ENCODE measurements around the gene CBX6.
"Not testable (repeated sequence)": the region's sequence is repeated elsewhere in the genome, so short reads cannot be mapped to it uniquely, and the experiment has no call there.

The CBX6 gene

DNA sequence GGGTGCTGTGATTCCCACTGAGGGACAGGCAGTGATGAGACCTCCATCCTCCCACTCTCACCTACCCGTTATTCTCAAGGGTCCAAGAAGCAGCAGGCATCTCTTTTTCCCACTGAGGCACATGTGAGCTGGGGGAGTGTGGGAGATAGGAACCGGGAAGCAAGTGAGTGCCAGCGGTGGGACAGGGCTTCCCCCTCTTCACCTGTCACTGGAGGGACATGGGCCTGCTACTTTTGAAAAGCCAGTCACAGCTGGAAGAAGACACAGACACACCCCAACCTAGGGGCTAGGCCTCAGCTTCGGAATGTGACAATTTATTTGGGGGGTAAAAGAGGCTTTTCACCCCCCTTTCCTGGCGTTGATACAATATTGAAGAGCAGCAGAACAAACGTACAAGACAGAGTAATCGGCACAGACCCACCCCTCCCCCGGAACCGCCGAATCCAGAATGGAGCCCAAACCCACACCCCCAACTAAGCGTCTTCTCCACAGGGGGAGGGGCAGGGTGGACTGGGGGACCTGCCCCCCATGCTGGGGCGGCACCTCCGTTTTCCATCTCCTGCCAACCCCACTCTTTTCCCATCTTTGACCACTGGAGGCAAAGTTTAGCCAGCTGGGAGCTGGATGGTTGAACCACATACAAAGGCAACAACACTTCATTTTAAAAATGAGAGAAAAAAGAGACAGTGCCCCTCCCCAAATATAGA, 10.7 kb downstream of the CBX6 start:
- DNase-seq (ENCODE audit: extremely low read depth in 1 of 2, low read depth in 1 of 2): no peak

DNA sequence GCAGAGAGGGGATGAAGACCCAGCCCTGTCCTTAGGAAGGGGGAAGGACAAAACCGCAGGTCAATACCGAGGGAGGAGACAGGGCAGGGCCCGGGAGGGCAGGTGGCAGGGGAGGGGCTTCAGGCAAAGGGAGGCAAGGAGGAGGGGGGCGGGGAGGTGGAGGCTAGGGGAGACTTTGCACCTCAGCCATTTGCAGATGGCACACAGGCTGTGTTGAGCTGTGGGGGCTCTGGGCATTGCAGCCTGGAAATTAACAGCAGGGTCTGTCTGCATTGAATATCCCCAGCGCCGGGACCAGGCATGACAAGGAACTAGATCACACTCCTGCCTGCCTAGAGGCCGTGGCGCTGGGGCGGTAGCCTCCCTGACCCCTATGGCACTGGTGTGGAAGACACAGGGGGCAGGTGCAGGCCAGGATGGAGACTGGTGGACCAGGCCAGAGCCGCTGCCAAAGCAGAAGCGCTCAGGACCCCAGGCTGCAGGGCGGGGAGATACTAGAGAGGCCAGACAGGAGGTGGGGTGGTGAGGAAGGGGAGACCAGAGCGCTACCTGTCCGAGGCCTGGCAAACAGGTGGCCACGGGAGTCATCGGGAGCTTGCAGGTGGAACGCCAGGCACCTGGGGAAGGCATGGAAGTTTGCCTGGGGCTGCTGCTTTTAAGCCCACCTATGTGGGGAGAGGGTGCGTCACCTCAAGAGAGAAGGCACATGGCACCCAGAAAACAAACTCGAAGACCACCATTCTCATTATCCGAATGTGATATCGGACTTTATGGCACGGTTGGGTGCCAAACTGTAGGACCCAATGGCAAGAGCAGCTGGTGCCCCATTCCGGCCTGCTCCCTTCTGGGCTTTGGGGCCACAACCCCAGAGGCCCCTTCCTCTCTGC, 11.5 kb downstream of the CBX6 start:
- DNase-seq (ENCODE audit: extremely low read depth in 1 of 2, low read depth in 1 of 2): no peak

DNA sequence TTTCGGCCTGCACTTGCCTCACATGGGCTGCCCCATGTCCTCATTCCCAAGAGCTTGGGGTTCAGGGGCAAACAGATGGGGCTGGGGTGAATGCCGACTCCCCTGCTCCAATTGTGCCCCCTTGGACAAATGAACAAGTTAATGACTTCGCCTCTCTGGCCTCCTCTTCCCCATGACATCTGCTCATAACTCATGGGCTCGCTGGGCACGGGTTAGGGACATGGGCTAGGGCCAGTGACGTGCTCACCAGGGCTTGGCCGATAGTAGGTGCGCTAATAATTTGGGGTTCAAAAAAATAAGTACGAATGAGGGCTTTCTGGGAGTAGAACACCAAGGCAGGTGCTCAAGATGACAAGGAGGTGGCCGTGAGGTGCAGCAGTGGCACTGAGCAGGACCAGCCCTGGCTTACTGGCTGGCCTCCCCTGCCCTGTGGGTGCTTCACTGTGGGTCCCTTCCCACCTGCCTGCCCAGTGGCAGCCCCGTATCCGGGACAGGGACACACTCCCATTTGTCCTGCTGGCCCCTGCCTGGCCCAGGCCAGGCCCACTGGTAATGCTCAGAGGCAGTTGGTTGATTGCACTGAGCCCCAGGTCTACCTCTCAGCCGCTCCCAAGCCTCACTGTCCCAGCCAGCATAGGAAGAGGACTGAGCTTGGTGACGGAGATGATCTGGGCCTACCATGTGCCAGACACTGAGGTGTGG, 12.3 kb downstream of the CBX6 start:
- DNase-seq (ENCODE audit: extremely low read depth in 1 of 2, low read depth in 1 of 2): no peak

DNA sequence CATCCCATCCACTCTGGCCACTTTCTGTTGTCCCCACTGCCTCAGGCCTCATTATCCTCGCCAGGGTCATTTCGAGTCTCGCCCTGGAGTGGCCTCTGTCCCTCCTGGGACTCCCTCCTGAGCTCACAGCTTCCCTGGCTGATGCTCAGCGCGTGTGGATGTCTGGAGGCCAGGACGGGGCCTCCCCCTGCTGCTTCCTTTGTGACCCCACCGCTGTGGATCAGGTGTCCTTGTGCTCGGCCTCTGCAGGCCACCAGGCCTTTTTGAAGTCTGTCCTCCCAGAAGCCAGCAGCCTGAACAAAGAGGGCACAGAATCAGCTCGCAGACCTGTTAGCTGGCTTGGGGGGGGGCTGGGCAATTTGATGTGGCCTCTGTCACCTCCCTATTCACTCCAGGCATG, 13.5 kb downstream of the CBX6 start:
- no peak for DNase-seq (ENCODE audit: extremely low read depth in 1 of 2, low read depth in 1 of 2)

DNA sequence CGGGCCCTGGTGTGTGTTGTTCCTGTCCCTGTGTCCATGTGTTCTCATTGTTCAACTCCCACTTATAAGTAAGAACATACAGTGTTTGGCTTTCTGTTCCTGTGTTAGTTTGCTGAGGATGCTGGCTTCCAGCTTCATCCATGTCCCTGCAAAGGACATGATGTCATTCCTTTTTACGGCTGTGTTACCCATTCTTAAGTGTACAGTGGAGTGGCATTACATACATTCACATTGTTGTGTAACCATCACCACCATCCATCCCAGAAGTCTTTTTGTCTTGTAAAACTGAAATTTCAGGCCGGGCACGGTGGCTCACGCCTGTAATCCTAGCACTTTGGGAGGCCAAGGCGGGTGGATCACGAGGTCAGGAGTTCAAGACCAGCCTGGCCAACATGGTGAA, 17.5 kb downstream of the CBX6 start:
- DNase-seq (ENCODE audit: extremely low read depth in 1 of 2, low read depth in 1 of 2): not testable (repeated sequence)

DNA sequence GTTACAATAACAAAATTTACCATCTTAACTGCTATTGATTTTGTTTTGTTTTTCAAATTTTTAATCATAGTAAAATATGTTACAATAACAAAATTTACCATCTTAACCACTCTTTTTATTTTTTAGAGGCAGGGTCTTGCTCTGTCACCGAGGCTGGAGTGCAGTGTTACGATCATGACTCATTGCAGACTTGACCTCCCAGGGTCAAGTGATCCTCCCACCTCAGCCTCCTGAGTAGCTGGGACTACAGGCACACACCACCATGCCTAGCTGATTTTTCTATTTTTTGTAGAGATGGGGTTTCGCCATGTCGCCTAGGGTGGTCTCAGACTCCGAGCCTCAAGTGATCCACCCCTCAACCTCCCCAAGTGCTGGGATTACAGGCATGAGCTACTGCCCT, 18.1 kb downstream of the CBX6 start:
- DNase-seq (ENCODE audit: extremely low read depth in 1 of 2, low read depth in 1 of 2): not testable (repeated sequence)

DNA sequence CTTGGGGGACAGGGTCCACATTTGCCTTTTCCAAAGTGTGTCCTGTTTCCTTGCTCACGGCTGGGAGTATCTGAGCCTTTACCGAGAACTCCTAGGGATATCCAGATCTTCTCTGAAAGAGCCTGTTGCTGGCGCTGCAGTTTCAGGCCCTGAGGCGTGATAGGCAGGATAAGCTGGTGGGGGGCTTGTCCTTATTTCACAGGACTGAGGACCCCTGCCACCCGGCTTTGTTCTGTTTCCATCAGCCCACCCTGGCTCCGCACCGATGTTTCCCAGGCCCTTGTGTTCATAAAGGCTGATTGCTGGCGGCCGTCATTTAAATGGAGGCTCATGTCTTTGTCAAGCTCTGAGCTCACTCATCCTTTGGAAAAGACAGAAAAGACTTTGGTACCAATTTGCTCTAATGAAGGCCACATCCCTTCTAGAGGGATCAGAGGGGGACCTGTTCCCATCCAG, 18.8 kb downstream of the CBX6 start:
- DNase-seq (ENCODE audit: extremely low read depth in 1 of 2, low read depth in 1 of 2): no peak

DNA sequence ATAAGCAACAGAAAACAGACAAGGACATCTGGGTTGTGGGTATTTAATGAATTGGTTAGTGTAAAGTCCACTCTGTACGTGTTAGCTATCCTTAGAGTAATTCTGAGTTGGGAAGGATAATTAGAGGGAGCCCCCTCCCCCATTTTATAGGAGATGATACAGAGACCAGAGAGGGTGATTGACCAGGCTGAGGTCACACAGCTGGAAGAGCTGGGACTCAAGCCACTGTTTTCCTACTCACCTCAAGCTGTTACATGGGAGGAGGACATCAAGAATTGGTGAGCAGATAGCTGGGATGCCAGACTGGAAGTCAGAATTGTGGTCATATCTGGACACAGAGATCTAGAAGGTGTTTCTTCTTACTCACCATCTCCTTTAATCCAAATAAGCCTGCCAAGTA, 19.5 kb downstream of the CBX6 start:
- DNase-seq (ENCODE audit: extremely low read depth in 1 of 2, low read depth in 1 of 2): no peak

DNA sequence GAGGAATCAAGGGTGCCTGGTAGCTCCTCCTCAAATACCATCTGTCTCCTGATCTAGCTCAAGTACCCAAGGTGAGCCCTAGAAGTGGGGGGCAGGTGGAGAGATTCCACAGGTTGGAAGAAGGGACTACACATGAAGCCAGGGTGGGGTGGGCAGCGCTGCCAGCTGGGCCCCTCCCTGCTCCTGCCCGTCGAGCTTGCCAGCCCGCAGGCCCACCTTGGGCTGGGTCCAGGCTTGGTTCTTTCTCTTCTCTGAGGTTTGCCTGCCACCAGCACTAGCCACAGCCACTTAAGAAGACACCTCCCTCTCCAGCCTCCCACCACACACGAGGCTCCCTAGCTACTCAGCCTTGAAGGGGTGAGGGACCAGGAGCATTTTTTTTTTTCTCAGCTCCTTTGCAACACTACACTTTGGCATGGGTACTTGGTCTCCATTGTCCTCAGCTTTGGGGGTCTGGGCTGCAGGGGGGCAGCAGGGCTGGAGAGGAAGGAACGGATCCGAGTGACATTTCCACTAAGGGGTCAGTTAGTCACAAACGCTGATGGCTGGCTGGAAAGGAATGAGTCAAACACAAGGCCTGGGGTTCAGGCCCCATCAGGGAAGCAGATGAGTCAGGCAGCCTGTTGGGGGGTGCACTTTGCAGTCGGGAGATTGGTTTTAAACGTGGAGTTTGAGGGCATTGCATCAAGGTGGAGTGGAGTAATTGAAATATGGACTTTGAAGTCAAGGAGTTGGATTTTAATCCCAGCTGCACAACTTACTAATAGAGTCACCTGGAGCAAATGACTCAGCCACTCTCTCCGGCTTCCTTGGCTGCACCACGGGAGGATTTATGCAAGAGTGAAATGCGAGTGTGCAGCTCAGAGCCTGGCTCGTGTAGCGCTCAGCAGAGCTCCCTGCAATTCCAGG, 20.8 kb downstream of the CBX6 start:
- no peak for DNase-seq (ENCODE audit: extremely low read depth in 1 of 2, low read depth in 1 of 2)

DNA sequence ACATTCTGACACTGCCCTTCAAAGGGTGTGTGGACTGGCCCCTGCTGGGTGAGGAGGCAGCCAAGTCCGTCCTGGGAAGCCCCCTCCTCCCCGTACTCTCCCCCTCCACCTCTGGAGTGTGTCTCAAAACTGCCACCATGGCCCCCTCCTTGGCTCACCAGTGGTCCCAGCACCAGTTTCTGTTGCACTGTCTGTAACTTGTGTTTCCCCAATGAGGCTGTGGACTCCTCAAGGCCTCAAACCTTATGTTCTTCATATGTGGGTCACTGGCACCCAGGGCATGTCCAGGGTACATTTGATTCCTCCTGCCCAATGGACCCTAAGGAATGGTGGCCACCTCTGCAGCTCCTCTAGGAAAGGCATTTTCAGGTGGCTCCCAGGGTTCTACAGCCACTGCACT, 21.6 kb downstream of the CBX6 start:
- no peak for DNase-seq (ENCODE audit: extremely low read depth in 1 of 2, low read depth in 1 of 2)

DNA sequence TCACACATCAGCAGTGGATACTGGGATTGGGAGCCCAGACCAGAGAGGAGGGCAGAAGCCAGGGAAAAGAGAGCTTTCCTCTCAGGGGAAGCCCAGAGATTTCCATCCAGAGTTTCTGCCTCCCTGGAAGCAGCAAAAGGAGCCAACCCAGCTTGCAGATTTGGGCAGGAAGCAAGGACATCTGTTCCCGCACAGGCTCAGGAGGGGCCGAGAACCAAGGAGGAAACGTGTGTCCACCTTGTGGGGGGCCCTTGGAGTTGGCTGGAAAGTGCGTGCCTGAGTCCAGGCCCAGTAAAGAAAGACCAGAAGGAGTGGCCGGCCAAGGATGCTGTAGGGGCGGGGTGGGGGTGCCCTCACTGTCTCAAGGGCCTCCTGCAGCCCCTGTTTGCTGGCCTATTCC, 22.2 kb downstream of the CBX6 start:
- DNase-seq (ENCODE audit: extremely low read depth in 1 of 2, low read depth in 1 of 2): no peak

DNA sequence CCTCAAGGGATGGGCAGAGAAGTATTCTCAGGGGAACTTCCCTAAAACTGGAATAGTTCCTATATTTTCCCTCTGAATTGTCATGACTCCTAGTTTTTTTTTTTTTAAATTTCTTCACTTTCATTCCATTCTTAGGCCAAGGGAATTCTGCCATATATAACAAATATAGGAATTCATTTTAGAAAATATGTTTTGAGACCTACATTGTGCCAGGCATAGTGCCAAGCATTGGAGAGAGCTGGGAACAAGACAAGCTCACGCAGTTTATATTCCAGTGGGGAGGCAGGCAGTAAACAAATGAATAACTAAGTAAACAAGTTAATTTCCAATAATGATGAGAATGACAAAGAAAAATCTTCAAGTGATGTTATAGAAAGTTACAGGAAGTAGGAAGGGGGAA, 25.6 kb downstream of the CBX6 start:
- DNase-seq (ENCODE audit: extremely low read depth in 1 of 2, low read depth in 1 of 2): no peak

DNA sequence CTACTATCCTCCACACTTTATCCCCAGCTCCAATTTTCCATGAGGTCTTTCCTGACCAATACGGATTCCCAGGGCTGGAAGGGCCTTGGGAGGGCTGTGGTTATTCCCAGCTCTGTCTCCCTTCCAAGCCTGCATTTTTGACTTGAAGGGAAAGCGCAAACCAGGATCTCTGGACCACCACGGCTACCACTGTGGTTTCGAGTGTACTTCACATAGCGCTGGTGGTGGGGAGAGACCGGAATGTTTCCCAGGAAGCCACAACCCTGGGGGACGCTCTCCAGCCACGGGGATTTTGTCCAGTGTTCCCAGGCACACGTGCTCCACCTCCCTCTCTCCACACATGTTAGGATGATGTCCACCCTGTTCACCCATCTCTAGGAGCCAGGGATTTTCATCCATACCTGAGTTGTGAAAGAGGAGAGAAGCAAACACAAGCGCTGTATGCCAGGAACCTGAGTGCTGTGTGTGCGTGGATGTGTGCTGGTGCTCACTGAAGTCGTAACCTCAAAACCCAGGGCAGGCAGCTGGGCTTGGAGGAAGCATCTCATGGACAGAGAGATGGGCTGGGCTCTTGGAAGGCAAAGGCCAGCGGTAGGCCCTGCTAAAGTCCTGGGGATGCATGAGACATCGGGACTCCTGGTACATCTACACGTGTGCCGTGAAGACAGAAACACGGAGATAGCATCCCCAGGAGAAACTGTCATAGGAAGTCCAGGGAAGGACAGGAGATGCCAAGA, 26.8 kb downstream of the CBX6 start:
- no peak for DNase-seq (ENCODE audit: extremely low read depth in 1 of 2, low read depth in 1 of 2)

DNA sequence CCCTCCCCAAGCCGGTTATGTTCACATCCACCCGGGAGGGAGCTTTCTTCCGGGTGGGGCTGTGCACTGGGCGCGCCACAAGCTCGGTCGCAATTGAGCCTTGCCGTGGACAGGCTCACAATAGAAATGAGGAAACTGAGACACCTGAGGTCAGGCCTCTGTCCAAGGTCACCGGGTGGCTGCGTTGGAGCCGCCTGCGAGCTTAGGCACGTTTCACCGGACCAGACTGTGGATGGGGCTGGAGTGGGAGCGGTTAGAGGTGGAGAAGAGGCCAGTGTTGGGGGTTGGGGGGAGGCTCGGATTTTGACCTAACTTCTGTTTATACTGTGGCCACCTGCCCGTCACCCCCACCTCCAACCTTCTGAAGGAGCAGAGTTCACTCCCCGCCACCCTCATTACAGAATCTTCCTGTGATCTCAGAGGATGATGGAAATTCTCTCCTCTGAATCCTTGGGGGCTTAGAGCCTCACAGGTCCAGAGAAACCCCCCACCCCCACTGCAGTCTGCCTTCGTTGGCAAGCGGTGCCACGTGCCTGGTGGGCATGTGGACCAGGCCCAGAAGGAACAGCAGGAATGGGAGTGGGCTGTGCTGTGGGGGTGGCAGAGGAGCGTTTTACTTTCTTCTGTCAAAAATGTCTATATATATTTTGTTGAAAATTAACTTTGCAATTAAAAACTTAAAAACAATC, 27.6 kb downstream of the CBX6 start:
- no peak for DNase-seq (ENCODE audit: extremely low read depth in 1 of 2, low read depth in 1 of 2)

DNA sequence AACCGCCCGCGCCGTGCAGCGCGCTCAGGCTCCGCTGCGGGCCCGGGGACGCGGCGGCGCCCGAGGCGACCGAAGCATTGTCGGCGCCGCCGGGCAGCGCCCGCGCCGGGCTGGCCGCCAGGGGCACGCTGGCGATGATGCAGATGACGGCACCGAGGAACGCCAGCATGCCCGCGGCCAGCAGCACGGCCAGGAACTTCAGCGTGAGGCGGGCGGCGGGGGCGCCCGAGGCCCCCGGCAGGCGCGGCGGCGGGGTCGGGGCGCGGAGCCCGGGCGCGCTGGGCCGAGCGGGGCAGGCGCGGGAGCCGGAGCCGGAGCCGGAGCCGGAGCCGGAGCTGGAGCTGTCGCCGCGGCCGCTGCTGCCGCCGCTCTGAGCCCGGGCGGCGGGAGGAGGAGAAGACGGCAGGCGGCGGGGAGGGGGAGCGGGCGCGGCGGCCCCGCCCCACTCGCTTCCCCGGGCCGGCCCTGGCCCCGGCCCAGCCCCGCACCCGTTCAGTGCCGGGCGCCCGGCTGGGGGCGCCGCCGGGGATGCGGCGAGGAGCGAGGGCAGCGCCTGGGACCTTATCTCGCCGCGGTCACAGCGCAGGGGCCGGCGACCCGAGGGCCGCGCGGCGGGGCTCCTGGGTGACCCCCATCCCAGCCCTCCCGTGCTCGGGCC, 28.2 kb downstream of the CBX6 start, which contains the start of gene NPTXR:
Gene NPTXR, minus strand, starts transcription at position 372 of the 658 bp plus-strand sequence.
- DNase-seq (ENCODE audit: extremely low read depth in 1 of 2, low read depth in 1 of 2): no peak

DNA sequence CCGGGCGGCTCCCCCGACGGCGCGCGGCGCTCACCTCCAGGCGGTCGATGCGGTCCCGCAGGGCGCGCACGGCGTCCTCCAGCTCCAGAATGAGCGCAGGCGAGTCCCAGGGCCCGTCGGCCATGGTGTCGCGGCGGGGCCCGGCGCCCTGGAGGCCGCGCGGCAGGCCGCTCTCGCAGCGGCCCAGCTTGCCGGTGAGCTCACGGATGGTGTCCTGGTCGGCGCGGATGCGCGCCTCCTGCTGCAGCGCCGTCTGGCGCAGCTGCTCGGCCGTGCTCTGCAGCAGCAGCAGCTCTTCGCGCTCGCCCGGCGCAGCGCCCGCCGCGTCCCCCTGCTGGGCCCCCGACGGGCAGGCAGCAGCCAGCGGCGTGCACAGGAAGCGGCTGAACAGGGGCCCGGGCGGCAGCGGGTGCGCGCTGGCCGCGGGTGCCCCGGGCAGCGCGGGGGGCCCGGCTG, 28.8 kb downstream of the CBX6 start:
- DNase-seq (ENCODE audit: extremely low read depth in 1 of 2, low read depth in 1 of 2): peak; percentile 16 to 38

DNA sequence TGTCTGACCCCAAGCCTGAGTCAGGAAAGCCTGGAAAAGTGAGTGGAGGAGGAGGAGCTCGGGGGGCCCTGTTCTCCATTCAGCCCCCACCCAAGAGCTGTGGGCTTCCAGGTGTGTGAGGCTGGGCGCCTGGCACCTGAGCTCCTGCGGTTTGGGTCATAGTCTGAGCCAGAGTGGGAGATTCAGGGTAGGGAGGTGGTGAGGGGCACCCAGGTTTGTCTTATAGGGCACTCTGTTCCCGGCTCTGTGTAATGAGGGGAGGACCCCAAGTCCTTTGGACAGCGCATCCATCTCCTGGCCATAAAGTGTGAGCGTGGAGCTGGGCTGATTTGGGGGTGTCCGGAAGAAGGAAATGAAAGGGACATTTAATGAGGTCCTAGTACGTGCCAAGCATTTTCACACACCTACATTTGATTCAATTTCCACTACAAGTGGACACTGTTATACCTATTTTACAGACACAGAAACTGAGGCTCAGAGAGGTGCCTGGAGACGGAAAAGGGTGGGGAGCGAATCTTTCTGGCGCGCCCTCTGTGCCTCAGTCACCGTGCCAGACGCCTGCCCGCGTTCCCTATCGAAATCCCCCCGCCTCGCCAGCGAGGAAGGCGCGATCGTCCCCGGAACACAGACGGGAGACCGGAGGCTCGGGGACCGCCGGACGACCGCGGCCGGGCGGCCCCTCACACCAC, 29.4 kb downstream of the CBX6 start:
- DNase-seq (ENCODE audit: extremely low read depth in 1 of 2, low read depth in 1 of 2): no peak

DNA sequence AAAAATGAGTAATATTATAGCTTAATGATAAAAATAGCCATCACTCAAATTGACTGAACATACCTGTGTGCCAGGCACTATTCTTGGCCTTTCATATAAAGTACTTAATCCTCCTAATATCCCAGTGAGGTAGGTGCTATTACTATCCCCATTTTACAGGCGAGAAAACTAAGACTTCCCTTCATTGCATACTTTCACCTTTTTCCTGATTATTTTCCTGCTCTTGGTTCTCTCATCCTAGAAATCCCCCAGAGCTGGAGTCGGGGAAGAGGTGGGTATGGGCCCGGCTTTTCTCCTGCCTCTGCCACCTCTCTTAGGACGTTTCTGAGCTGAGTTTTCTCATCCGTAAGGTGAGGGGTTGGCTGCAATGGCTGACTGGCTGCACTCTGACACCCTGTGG, 30.4 kb downstream of the CBX6 start:
- no peak for DNase-seq (ENCODE audit: extremely low read depth in 1 of 2, low read depth in 1 of 2)

All from stimulated activated CD8-positive, alpha-beta memory T cell treated with anti-CD3 and anti-CD28 coated beads, Interleukin-7, amount 100 ng/mL, for 48 hours (primary cell).